OCI-LY3 (cell line): ENCODE measurements around the gene HAUS2.

Experiments used
- H2AFZ ChIP-seq: fragments of 200-600, 300-600 bp; shearing (Covaris generic); 2 replicates; pipeline ENCODE4 v1.6.0; 2014; ENCODE audit warnings: antibody characterized with exemption, low read depth, low read length
- H3K27ac ChIP-seq: fragments of 200-600, 300-600 bp; sonication (generic); 2 replicates; pipeline ENCODE4 v1.5.1; 2014; ENCODE audit warnings: mild to moderate bottlenecking, low read length, moderate library complexity, mixed read lengths
- H3K27me3 ChIP-seq: fragments of 200-600, 300-600 bp; sonication (generic); 2 replicates; pipeline ENCODE4 v1.6.1; 2014; ENCODE audit warnings: low read depth, low read length, mixed read lengths
- H3K36me3 ChIP-seq: fragments of 200-600, 300-600 bp; sonication (generic); replicated peaks from 2 replicates; pipeline ENCODE3; 2014; ENCODE audit warnings: low read depth, low read length, mixed read lengths
- H3K4me1 ChIP-seq: fragments of 300-600, 200-600 bp; sonication (generic); 2 replicates; pipeline ENCODE4 v1.6.1; 2014; ENCODE audit warnings: low read length, mixed read lengths
- H3K4me2 ChIP-seq: fragments of 200-600, 300-600 bp; sonication (generic); 2 replicates; pipeline ENCODE4 v1.6.1; 2014; ENCODE audit warnings: low read length, mixed read lengths
- H3K4me3 ChIP-seq: fragments of 300-600, 200-600 bp; sonication (generic); 2 replicates; pipeline ENCODE4 v1.5.1; 2014; ENCODE audit warnings: antibody characterized with exemption, mild to moderate bottlenecking, low read length, moderate library complexity
- H3K79me2 ChIP-seq: fragments of 300-600, 200-600 bp; shearing (Covaris generic); 2 replicates; pipeline ENCODE4 v1.6.1; 2014; ENCODE audit warnings: mild to moderate bottlenecking, low read length, mixed read lengths
- H3K9ac ChIP-seq: fragments of 300-600, 200-600 bp; shearing (Covaris generic); 2 replicates; pipeline ENCODE4 v1.6.0; 2014; ENCODE audit warnings: mild to moderate bottlenecking, low read length, moderate library complexity
- H3K9me3 ChIP-seq: fragments of 200-600, 300-600 bp; shearing (Covaris generic); 2 replicates; pipeline ENCODE4 v1.6.1; 2014; ENCODE audit warnings: low read length, mixed read lengths; ENCODE audit not compliant: insufficient read depth
- H4K20me1 ChIP-seq: fragments of 200-600, 300-600 bp; sonication (generic); 2 replicates; pipeline ENCODE4 v1.6.1; 2016; ENCODE audit warnings: low read length, mixed read lengths; ENCODE audit not compliant: insufficient read depth
- CTCF ChIP-seq: fragments of 200-600, 300-600 bp; sonication (generic); IDR thresholded peaks from 2 replicates; pipeline ENCODE4 v1.5.1; 2014; ENCODE audit warnings: antibody characterized with exemption, low read length, low read depth
- EZH2phosphoT487 ChIP-seq: fragments of 200-600 bp; shearing (Covaris generic); IDR thresholded peaks from 2 replicates; pipeline ENCODE4 v1.6.1; 2018; ENCODE audit warnings: antibody characterized with exemption, mixed run types, low read depth

The HAUS2 gene

GRCh38 chr15:42608752-42609488 is 60.3 kb downstream of the HAUS2 start:
- no peak overlapping the region for H3K27ac ChIP-seq
- H2AFZ ChIP-seq: no peak overlapping the region
- TF ChIP-seq EZH2phosphoT487 (no peak), CTCF (no peak)
- H3K9me3 ChIP-seq: no peaks in the 10 kb centered on the region; the same call in 1 of the 2 replicates
- no peaks in the 10 kb centered on the region for H3K79me2 ChIP-seq
- H4K20me1 ChIP-seq: no peaks in the 10 kb centered on the region
- no peak overlapping the region for H3K4me2 ChIP-seq
- H3K36me3 ChIP-seq: no peaks in the 10 kb centered on the region
- H3K4me3 ChIP-seq: no peak overlapping the region
- H3K9ac ChIP-seq: no peak overlapping the region
- no peaks in the 10 kb centered on the region; the same call in 1 of the 2 replicates for H3K27me3 ChIP-seq
- H3K4me1 ChIP-seq: no peaks in the 10 kb centered on the region

- H3K79me2 ChIP-seq: no peaks in the 10 kb centered on the region
- H3K9ac ChIP-seq: no peak overlapping the region
- H3K27me3 ChIP-seq: no peaks in the 10 kb centered on the region
- H3K27ac ChIP-seq: no peak overlapping the region
- no peaks in the 10 kb centered on the region for H3K9me3 ChIP-seq
- H3K4me1 ChIP-seq: no peaks in the 10 kb centered on the region
- no peak overlapping the region for H3K4me3 ChIP-seq
- no peak overlapping the region for H3K4me2 ChIP-seq
- no peaks in the 10 kb centered on the region for H3K36me3 ChIP-seq
- H2AFZ ChIP-seq: no peak overlapping the region
- TF ChIP-seq CTCF (no peak), EZH2phosphoT487 (no peak)
- no peaks in the 10 kb centered on the region for H4K20me1 ChIP-seq
Measured at GRCh38 chr15:42611532-42611931, 62.9 kb downstream of the HAUS2 start.

- Histone ChIP-seq H3K4me3 (no peak overlapping the region), H3K27me3 (no peaks in the 10 kb centered on the region), H3K4me1 (no peaks in the 10 kb centered on the region), H3K27ac (no peak overlapping the region), H3K9me3 (no peaks in the 10 kb centered on the region), H3K9ac (no peak overlapping the region), H3K4me2 (no peak overlapping the region), H2AFZ (no peak overlapping the region), H3K36me3 (no peaks in the 10 kb centered on the region), H3K79me2 (no peaks in the 10 kb centered on the region), H4K20me1 (no peaks in the 10 kb centered on the region)
- TF ChIP-seq EZH2phosphoT487: no peak
Measured at GRCh38 chr15:42612367-42612912, 63.8 kb downstream of the HAUS2 start.

GRCh38 chr15:42616107-42616506 is 67.5 kb downstream of the HAUS2 start:
- H3K27ac ChIP-seq: no peak overlapping the region
- H3K27me3 ChIP-seq: no peaks in the 10 kb centered on the region
- H3K36me3 ChIP-seq: no peaks in the 10 kb centered on the region
- no peak overlapping the region for H3K9ac ChIP-seq
- no peak overlapping the region for H2AFZ ChIP-seq
- H3K4me1 ChIP-seq: no peaks in the 10 kb centered on the region
- H3K4me2 ChIP-seq: no peak overlapping the region
- no peaks in the 10 kb centered on the region for H3K79me2 ChIP-seq
- no peak overlapping the region for H3K4me3 ChIP-seq
- no peaks in the 10 kb centered on the region for H4K20me1 ChIP-seq
- no peak for TF ChIP-seq EZH2phosphoT487
- TF ChIP-seq CTCF: no peak
- H3K9me3 ChIP-seq: no peaks in the 10 kb centered on the region
